Transverse colon (tissue), 3 donors: Measurements from ENCODE around the gene SNRPF.

Experiments used
- CTCF ChIP-seq, 5 experiments: fragments of 200-600 bp in 3 of 5; fragments of 450-650 bp in 2 of 5; sonication (generic) in 3 of 5; IDR thresholded peaks; 1 replicate in 2 of 5; 2 replicates in 3 of 5; pipeline ENCODE4 v1.5.1; 2016 to 2017; ENCODE audit warnings: antibody characterized with exemption in 5 of 5, inconsistent platforms in 3 of 5, mild to moderate bottlenecking in 2 of 5, moderate library complexity in 1 of 5
- EP300 ChIP-seq: sonication (generic); formaldehyde crosslinking; IDR thresholded peaks from one replicate; pipeline ENCODE4 v1.6.1; 2017; ENCODE audit warnings: antibody characterized with exemption, low read depth
- POLR2A ChIP-seq: fragments of 450-650 bp; IDR thresholded peaks from one replicate; pipeline ENCODE4 v1.6.1; 2016; ENCODE audit warnings: antibody characterized with exemption, mild to moderate bottlenecking, moderate library complexity

- TF ChIP-seq CTCF (IDR thresholded peaks at IDR 0.05) (no peak), POLR2A (no peak), EP300 (no peak)
Observed at GRCh38 chr12:95882873-95883272, 24.1 kb downstream of the SNRPF start.
